DLD1 (cell line): ENCODE measurements around the gene FNTB.

Source experiments
- in situ Hi-C: cut with HindIII; loops from 2 replicates; pipeline ENCODE4 v1.10.0; 2017; ENCODE audit warnings: low sequenced_read_pairs

The FNTB gene

GRCh38 chr14:65043893-65044595 lies 57.3 kb downstream of the FNTB start:
- in situ Hi-C loops: no loop called here

GRCh38 chr14:65044596-65044959 lies 57.9 kb downstream of the FNTB start:
- in situ Hi-C loops: no loop called here

- in situ Hi-C loops: no loop called here
Measured at GRCh38 chr14:65045006-65045405, 58.3 kb downstream of the FNTB start.

- in situ Hi-C loops: no loop called here
Measured at GRCh38 chr14:65045709-65046108, 59.0 kb downstream of the FNTB start.

GRCh38 chr14:65052832-65053231 lies 66.1 kb downstream of the FNTB start:
- in situ Hi-C loops: no loop called here

- in situ Hi-C loops: no loop called here
Measured at GRCh38 chr14:65053466-65053865, 66.8 kb downstream of the FNTB start.

- in situ Hi-C loops: no loop called here
Measured at GRCh38 chr14:65054471-65055085, 67.9 kb downstream of the FNTB start.

GRCh38 chr14:65057695-65058094 lies 71.0 kb downstream of the FNTB start:
- in situ Hi-C loops: no loop called here

- in situ Hi-C loops: no loop called here
Measured at GRCh38 chr14:65062096-65063075, 75.7 kb downstream of the FNTB start.

GRCh38 chr14:65065719-65066118 lies 79.0 kb downstream of the FNTB start:
- in situ Hi-C loops: no loop called here

- in situ Hi-C loops: no loop called here
Measured at GRCh38 chr14:65069874-65070413, 83.2 kb downstream of the FNTB start.

- in situ Hi-C loops: no loop called here
Measured at GRCh38 chr14:65070471-65070976, 83.8 kb downstream of the FNTB start.

GRCh38 chr14:65071544-65071943 lies 84.8 kb downstream of the FNTB start:
- in situ Hi-C loops: no loop called here

- in situ Hi-C loops: no loop called here
Measured at GRCh38 chr14:65072256-65072655, 85.6 kb downstream of the FNTB start.

- in situ Hi-C loops: no loop called here
Measured at GRCh38 chr14:65072937-65073336, 86.2 kb downstream of the FNTB start.

GRCh38 chr14:65073605-65074201 lies 87.0 kb downstream of the FNTB start:
- in situ Hi-C loops: no loop called here

GRCh38 chr14:65074449-65075150 lies 87.9 kb downstream of the FNTB start:
- in situ Hi-C loops: no loop called here

- in situ Hi-C loops: no loop called here
Measured at GRCh38 chr14:65075628-65076325, 89.1 kb downstream of the FNTB start.

GRCh38 chr14:65077318-65077717 lies 90.6 kb downstream of the FNTB start:
- in situ Hi-C loops: no loop called here

GRCh38 chr14:65079201-65079600 lies 92.5 kb downstream of the FNTB start:
- in situ Hi-C loops: no loop called here
